SK-N-SH (cell line): Measurements from ENCODE around the gene HECW1. TPM values are rescaled to one million over a fixed set of nuclear protein-coding genes. Genes with fewer than 3 reads are reported as not detected.

ENCODE experiments used
- CTCF ChIA-PET: fragments of 300-600, 350-600 bp; formaldehyde crosslinking; extraction: SDS; loops from one replicate; lab custom pipeline; 2021; lab: Yijun Ruan, JAX
- POLR2A ChIA-PET: fragments of 350-600 bp; sonication (Branson Sonifier 250); formaldehyde crosslinking; extraction: SDS; loops from one replicate; lab custom pipeline; 2020; ENCODE audit warnings: antibody characterized with exemption, inconsistent platforms; lab: Yijun Ruan, JAX
- DNase-seq: peaks from one replicate; pipeline ENCODE4 v3.0.0; 2012
- H2AFZ ChIP-seq: fragments of 200-600 bp; sonication (generic); 2 replicates; pipeline ENCODE4 v1.8.1; 2016; ENCODE audit warnings: antibody characterized with exemption, mild to moderate bottlenecking, low read depth
- H3F3A ChIP-seq: fragments of 200-600 bp; sonication (generic); replicated peaks from 2 replicates; pipeline ENCODE3; 2016; ENCODE audit warnings: antibody characterized with exemption, mild to moderate bottlenecking; ENCODE audit not compliant: insufficient read depth
- H3K27ac ChIP-seq, 2 experiments: fragments of 200-500 bp in 1 of 2; fragments of 200-600 bp in 1 of 2; sonication (Bioruptor generic) in 1 of 2; sonication (generic), shearing (Covaris generic) in 1 of 2; 2 replicates each; pipeline versions ENCODE4 v1.5.1 to v1.6.1; 2014 to 2016; ENCODE audit warnings: low read depth in 2 of 2, inconsistent platforms in 1 of 2, low read length in 1 of 2, mild to moderate bottlenecking in 1 of 2, mixed read lengths in 1 of 2
- H3K27me3 ChIP-seq: fragments of 200-600 bp; sonication (generic), shearing (Covaris generic); 2 replicates; pipeline ENCODE4 v1.6.1; 2016; ENCODE audit warnings: mixed run types; ENCODE audit not compliant: insufficient read depth
- H3K36me3 ChIP-seq, 2 experiments: fragments of 200-500 bp in 1 of 2; fragments of 200-600 bp in 1 of 2; sonication (Bioruptor generic) in 1 of 2; sonication (generic) in 1 of 2; replicated peaks in 1 of 2; 2 replicates each; pipeline versions ENCODE3 to v1.5.1; 2014 to 2016; ENCODE audit warnings: low read length in 1 of 2, mild to moderate bottlenecking in 1 of 2; ENCODE audit not compliant: insufficient read depth in 2 of 2, control insufficient read depth in 1 of 2
- H3K4me1 ChIP-seq, 2 experiments: fragments of 200-500 bp in 1 of 2; fragments of 200-600 bp in 1 of 2; sonication (Bioruptor generic) in 1 of 2; sonication (generic), shearing (Covaris generic) in 1 of 2; 2 replicates each; pipeline versions ENCODE4 v1.5.1 to v1.6.1; 2014 to 2016; ENCODE audit warnings: low read depth in 1 of 2, low read length in 1 of 2, mixed run types in 1 of 2; ENCODE audit not compliant: insufficient read depth in 2 of 2, control insufficient read depth in 1 of 2
- H3K4me2 ChIP-seq: fragments of 200-600 bp; sonication (generic), shearing (Covaris generic); 2 replicates; pipeline ENCODE4 v1.6.1; 2017; ENCODE audit warnings: mixed run types
- H3K4me3 ChIP-seq, 2 experiments: fragments of 200-500 bp in 1 of 2; fragments of 200-600 bp in 1 of 2; sonication (Bioruptor generic) in 1 of 2; sonication (generic), shearing (Covaris generic) in 1 of 2; 2 replicates each; pipeline versions ENCODE4 v1.5.1 to v1.8.1; 2014 to 2016; ENCODE audit warnings: low read depth in 2 of 2, inconsistent platforms in 1 of 2, low read length in 1 of 2, mild to moderate bottlenecking in 1 of 2, mixed read lengths in 1 of 2, moderate library complexity in 1 of 2
- H3K79me2 ChIP-seq: fragments of 200-600 bp; sonication (generic); 2 replicates; pipeline ENCODE4 v1.8.1; 2017; ENCODE audit warnings: mild to moderate bottlenecking; ENCODE audit not compliant: insufficient read depth
- H3K9ac ChIP-seq: fragments of 200-600 bp; sonication (generic); 2 replicates; pipeline ENCODE4 v1.6.1; 2017; ENCODE audit warnings: mixed run types
- H3K9me2 ChIP-seq: fragments of 200-600 bp; sonication (generic); 2 replicates; pipeline ENCODE4 v1.6.1; 2017; ENCODE audit warnings: mixed run types
- H3K9me3 ChIP-seq: fragments of 200-600 bp; sonication (generic); 2 replicates; pipeline ENCODE4 v1.6.1; 2017; ENCODE audit warnings: mixed run types, mild to moderate bottlenecking, moderate library complexity
- H4K20me1 ChIP-seq: fragments of 200-600 bp; sonication (generic); 2 replicates; pipeline ENCODE4 v1.6.1; 2017; ENCODE audit warnings: mild to moderate bottlenecking, mixed run types; ENCODE audit not compliant: insufficient read depth
- CTCF ChIP-seq: fragments of 200-600 bp; sonication (generic); IDR thresholded peaks from 2 replicates; pipeline ENCODE4 v1.6.1; 2017; ENCODE audit warnings: antibody characterized with exemption, mild to moderate bottlenecking, moderate library complexity
- ELF1 ChIP-seq: IDR thresholded peaks from 2 replicates; pipeline ENCODE4 v1.4.0; 2012
- EP300 ChIP-seq, 2 experiments: IDR thresholded peaks; 2 replicates each; pipeline versions ENCODE4 v1.4.0 to v1.6.1; 2012; ENCODE audit warnings: borderline replicate concordance in 1 of 2, low read depth in 1 of 2, low read length in 1 of 2
- FOXJ3 ChIP-seq: sonication (generic); formaldehyde crosslinking; IDR thresholded peaks from 2 replicates; pipeline ENCODE4 v1.5.1; 2020; ENCODE audit warnings: mild to moderate bottlenecking, missing genetic modification reagents
- GABPA ChIP-seq: IDR thresholded peaks from 2 replicates; pipeline ENCODE4 v1.4.0; 2012; ENCODE audit warnings: low read depth, mild to moderate bottlenecking
- GATA2 ChIP-seq: sonication (generic); formaldehyde crosslinking; IDR thresholded peaks from 2 replicates; pipeline ENCODE4 v1.5.0; 2020; ENCODE audit warnings: mild to moderate bottlenecking, missing genetic modification reagents
- IRF3 ChIP-seq: fragments of 150-350 bp; IDR thresholded peaks from 2 replicates; pipeline ENCODE4 v1.6.1; 2016; ENCODE audit warnings: mild to moderate bottlenecking, low read depth, low read length
- JUND ChIP-seq: IDR thresholded peaks from 2 replicates; pipeline ENCODE4 v1.4.0; 2012
- NRF1 ChIP-seq: IDR thresholded peaks from 2 replicates; pipeline ENCODE4 v1.6.1; 2012; ENCODE audit warnings: low read depth, mild to moderate bottlenecking, low read length
- POLR2AphosphoS5 ChIP-seq: IDR thresholded peaks from 2 replicates; pipeline ENCODE4 v1.6.1; 2012; ENCODE audit warnings: low read depth, low read length
- RAD21 ChIP-seq: IDR thresholded peaks from 2 replicates; pipeline ENCODE4 v1.6.1; 2012; ENCODE audit warnings: mild to moderate bottlenecking, low read length
- RCOR1 ChIP-seq: fragments of 150-350 bp; IDR thresholded peaks from 2 replicates; pipeline ENCODE4 v1.6.1; 2017; ENCODE audit warnings: antibody characterized with exemption, low read length
- REST ChIP-seq: IDR thresholded peaks from 2 replicates; pipeline ENCODE4 v1.6.1; 2012; ENCODE audit warnings: mild to moderate bottlenecking, low read depth, low read length, moderate library complexity
- TAF1 ChIP-seq: IDR thresholded peaks from 2 replicates; pipeline ENCODE4 v1.6.1; 2012; ENCODE audit warnings: low read depth, mild to moderate bottlenecking, low read length, moderate library complexity, borderline replicate concordance
- TEAD4 ChIP-seq: IDR thresholded peaks from 2 replicates; pipeline ENCODE4 v1.4.0; 2012; ENCODE audit warnings: mild to moderate bottlenecking, borderline replicate concordance; ENCODE audit not compliant: insufficient read depth
- YY1 ChIP-seq: IDR thresholded peaks from 2 replicates; pipeline ENCODE4 v1.4.0; 2012; ENCODE audit warnings: low read depth, mild to moderate bottlenecking
- WGBS: methylation state at CpG from one replicate; pipeline ENCODE4 v1.1.6; 2017; ENCODE audit warnings: low lambda C conversion rate; 5-methylcytosine and 5-hydroxymethylcytosine counted together
- polyA plus RNA-seq, 3 experiments: library from polyadenylated mRNA; depleted of rRNA; stranded (reverse); fragments of >200 nt; gene quantifications; 2 replicates each; pipeline ENCODE4 v1.2.3, GENCODE V29; 2012
- TF ChIP-seq, protein P1 (sequence below): fragments of 150-350 bp; IDR thresholded peaks from 2 replicates; pipeline ENCODE4 v1.6.1; 2017; ENCODE audit warnings: antibody characterized with exemption, low read length, low read depth, borderline replicate concordance
- TF ChIP-seq, protein P2 (sequence below): IDR thresholded peaks from 2 replicates; pipeline ENCODE4 v1.4.0; 2012; ENCODE audit warnings: low read depth, borderline replicate concordance

Gene HECW1
- polyA plus RNA-seq, 1 of the 3 experiments (the other 2 are of a cell fraction) = not detected

DNA sequence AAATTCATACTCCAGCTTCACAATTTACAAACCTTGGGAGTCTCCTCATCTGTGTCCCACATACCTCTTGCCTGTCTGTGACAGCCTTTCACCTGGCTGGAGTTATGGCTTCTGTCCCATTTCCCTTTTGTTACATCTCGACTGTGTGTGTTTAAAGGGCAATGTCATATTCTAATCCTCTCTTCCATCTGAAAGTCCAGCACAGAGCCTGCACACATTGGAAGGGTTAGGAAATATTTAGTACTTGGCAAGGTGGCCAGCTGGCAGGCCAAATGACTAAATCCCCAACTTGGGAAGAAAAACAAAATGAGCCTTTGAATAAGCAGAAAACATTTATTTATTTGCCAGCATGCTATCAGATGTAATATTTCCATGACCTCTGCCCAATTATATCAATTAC lies 350.4 kb downstream of the HECW1 start:
- no peaks in the 10 kb centered on the region for H3K79me2 ChIP-seq
- H3F3A ChIP-seq = no peaks in the 10 kb centered on the region
- H3K27me3 ChIP-seq = peaks cover 25% of the 10 kb centered on the region; the same call in 1 of the 2 replicates
- no peak overlapping the region for H3K4me3 ChIP-seq
- no peaks in the 10 kb centered on the region for H4K20me1 ChIP-seq
- DNase-seq = no peak
- TF ChIP-seq NRF1 (no peak), GATA2 (CRISPR knock-in tag) (no peak), EP300 (IDR thresholded peaks at IDR 0.05; ENCODE audit: borderline replicate concordance in 1 of 2, low read depth in 1 of 2, low read length in 1 of 2) (no peak), TEAD4 (no peak), ELF1 (no peak), REST (no peak), RCOR1 (no peak), RAD21 (no peak), FOXJ3 (CRISPR knock-in tag) (no peak), CTCF (no peak), TAF1 (no peak), GABPA (no peak), YY1 (no peak), JUND (no peak), IRF3 (no peak), POLR2AphosphoS5 (no peak)
- TF ChIP-seq, protein P1, sequence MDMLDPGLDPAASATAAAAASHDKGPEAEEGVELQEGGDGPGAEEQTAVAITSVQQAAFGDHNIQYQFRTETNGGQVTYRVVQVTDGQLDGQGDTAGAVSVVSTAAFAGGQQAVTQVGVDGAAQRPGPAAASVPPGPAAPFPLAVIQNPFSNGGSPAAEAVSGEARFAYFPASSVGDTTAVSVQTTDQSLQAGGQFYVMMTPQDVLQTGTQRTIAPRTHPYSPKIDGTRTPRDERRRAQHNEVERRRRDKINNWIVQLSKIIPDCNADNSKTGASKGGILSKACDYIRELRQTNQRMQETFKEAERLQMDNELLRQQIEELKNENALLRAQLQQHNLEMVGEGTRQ = no peak
- TF ChIP-seq, protein P2, sequence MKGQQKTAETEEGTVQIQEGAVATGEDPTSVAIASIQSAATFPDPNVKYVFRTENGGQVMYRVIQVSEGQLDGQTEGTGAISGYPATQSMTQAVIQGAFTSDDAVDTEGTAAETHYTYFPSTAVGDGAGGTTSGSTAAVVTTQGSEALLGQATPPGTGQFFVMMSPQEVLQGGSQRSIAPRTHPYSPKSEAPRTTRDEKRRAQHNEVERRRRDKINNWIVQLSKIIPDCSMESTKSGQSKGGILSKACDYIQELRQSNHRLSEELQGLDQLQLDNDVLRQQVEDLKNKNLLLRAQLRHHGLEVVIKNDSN = no peak
- TF ChIP-seq, all 33 proteins: peak for 0
- POLR2A ChIA-PET = interaction anchor here (0.6 kb wide), 1 partner anchor 120 kb away, joined by 3 read pairs; the partner anchor contains the start of gene STK17A
- Histone ChIP-seq H3K9me3 (no peaks in the 10 kb centered on the region), H3K9me2 (no peaks in the 10 kb centered on the region), H3K4me2 (no peak overlapping the region), H3K36me3 (no peaks in the 10 kb centered on the region), H3K27ac (no peak overlapping the region), H2AFZ (no peak overlapping the region), H3K4me1 (peaks cover 0 to 3% of the 10 kb centered on the region in 2 experiments; a peak in 1 of 4 replicates), H3K9ac (no peak overlapping the region)
- CTCF ChIA-PET = interaction anchor here (1.2 to 1.9 kb wide), 4 partner anchors 8 to 201 kb away, joined by 3 to 11 read pairs (median 4); no protein-coding TSS in a partner anchor
- WGBS = 11% methylated on average over 1 of the region's 1 CpG
